DOHH2 (cell line): ENCODE data around the gene KIF13A.
"Not testable (repeated sequence)": the region's sequence is repeated elsewhere in the genome, so short reads cannot be mapped to it uniquely, and the experiment has no call there.

Source experiments
- H3F3A ChIP-seq: fragments of 200-600 bp; sonication (generic), shearing (Covaris generic); 2 replicates; pipeline ENCODE4 v1.6.0; 2016; ENCODE audit warnings: antibody characterized with exemption, mild to moderate bottlenecking; ENCODE audit not compliant: control insufficient read depth, insufficient read depth
- H3K27ac ChIP-seq: fragments of 200-600 bp; sonication (generic); 2 replicates; pipeline ENCODE4 v1.5.1; 2014; ENCODE audit warnings: low read depth, mild to moderate bottlenecking, low read length, moderate library complexity
- H3K27me3 ChIP-seq: fragments of 200-600 bp; sonication (generic); 2 replicates; pipeline ENCODE4 v1.6.1; 2014; ENCODE audit warnings: mild to moderate bottlenecking, low read length, mixed read lengths; ENCODE audit not compliant: control insufficient read depth
- H3K36me3 ChIP-seq: fragments of 200-600 bp; sonication (generic); 2 replicates; pipeline ENCODE4 v1.6.1; 2014; ENCODE audit warnings: mild to moderate bottlenecking, low read length, moderate library complexity, mixed read lengths; ENCODE audit not compliant: control insufficient read depth
- H3K4me1 ChIP-seq: fragments of 200-600 bp; sonication (generic); 2 replicates; pipeline ENCODE4 v1.6.1; 2014; ENCODE audit warnings: mild to moderate bottlenecking, low read length, mixed read lengths; ENCODE audit not compliant: control insufficient read depth
- H3K4me2 ChIP-seq: fragments of 200-600 bp; sonication (generic); 2 replicates; pipeline ENCODE4 v1.6.0; 2014; ENCODE audit warnings: mild to moderate bottlenecking, low read length, moderate library complexity
- H3K4me3 ChIP-seq: fragments of 200-600 bp; sonication (generic); 2 replicates; pipeline ENCODE4 v1.5.1; 2014; ENCODE audit warnings: mild to moderate bottlenecking, low read length, mixed read lengths
- H3K79me2 ChIP-seq: fragments of 200-600 bp; sonication (generic); 2 replicates; pipeline ENCODE4 v1.6.1; 2014; ENCODE audit warnings: mild to moderate bottlenecking, low read length, mixed read lengths; ENCODE audit not compliant: control insufficient read depth
- H3K9me2 ChIP-seq: fragments of 200-600 bp; sonication (generic); replicated peaks from 2 replicates; pipeline ENCODE4 v1.6.1; 2014; ENCODE audit warnings: mild to moderate bottlenecking, low read length, mixed read lengths; ENCODE audit not compliant: control insufficient read depth
- H3K9me3 ChIP-seq: fragments of 200-600 bp; sonication (generic); 2 replicates; pipeline ENCODE4 v1.6.1; 2014; ENCODE audit warnings: antibody characterized with exemption, low read length, mixed read lengths; ENCODE audit not compliant: control insufficient read depth, insufficient read depth
- H4K20me1 ChIP-seq: fragments of 200-600 bp; sonication (generic); 2 replicates; pipeline ENCODE4 v1.6.0; 2014; ENCODE audit warnings: low read depth, mild to moderate bottlenecking, antibody characterized with exemption, low read length, moderate library complexity; ENCODE audit not compliant: control insufficient read depth, insufficient read depth
- CTCF ChIP-seq: fragments of 200-600 bp; sonication (generic); IDR thresholded peaks from one replicate; pipeline ENCODE4 v1.5.1; 2014; ENCODE audit warnings: antibody characterized with exemption, mild to moderate bottlenecking, low read depth, low read length; ENCODE audit not compliant: poor library complexity, severe bottlenecking
- EZH2phosphoT487 ChIP-seq: fragments of 200-600 bp; sonication (generic); IDR thresholded peaks from 2 replicates; pipeline ENCODE4 v1.6.1; 2017; ENCODE audit warnings: borderline replicate concordance, mild to moderate bottlenecking, antibody characterized with exemption, low read length, moderate library complexity, mixed read lengths

Gene KIF13A

GRCh38 chr6:18022398-18023231, 35.2 kb upstream of the KIF13A start:
- H3K4me3 ChIP-seq, result no peak overlapping the region
- H3K9me2 ChIP-seq, result no peaks in the 10 kb centered on the region
- H3K36me3 ChIP-seq, result no peaks in the 10 kb centered on the region
- H3K4me2 ChIP-seq, result no peak overlapping the region
- H3F3A ChIP-seq, result no peaks in the 10 kb centered on the region
- no peak for TF ChIP-seq CTCF
- TF ChIP-seq EZH2phosphoT487, result no peak
- no peaks in the 10 kb centered on the region; the same call in 1 of the 2 replicates for H3K9me3 ChIP-seq
- H3K4me1 ChIP-seq, result no peaks in the 10 kb centered on the region
- no peaks in the 10 kb centered on the region for H3K27me3 ChIP-seq
- no peaks in the 10 kb centered on the region for H4K20me1 ChIP-seq
- H3K27ac ChIP-seq, result no peak overlapping the region
- no peaks in the 10 kb centered on the region for H3K79me2 ChIP-seq

GRCh38 chr6:18021166-18021850, 33.9 kb upstream of the KIF13A start:
- Histone ChIP-seq H3K27ac (no peak overlapping the region), H3F3A (no peaks in the 10 kb centered on the region), H3K27me3 (no peaks in the 10 kb centered on the region), H3K4me2 (no peak overlapping the region), H3K9me2 (no peaks in the 10 kb centered on the region), H3K4me1 (no peaks in the 10 kb centered on the region), H3K9me3 (no peaks in the 10 kb centered on the region; the same call in 1 of the 2 replicates), H3K4me3 (no peak overlapping the region), H3K79me2 (no peaks in the 10 kb centered on the region), H3K36me3 (no peaks in the 10 kb centered on the region), H4K20me1 (no peaks in the 10 kb centered on the region)
- no peak for TF ChIP-seq CTCF
- no peak for TF ChIP-seq EZH2phosphoT487

GRCh38 chr6:18020545-18020944, 33.1 kb upstream of the KIF13A start:
- H3K9me3 ChIP-seq, H3K4me2 ChIP-seq, H3K4me1 ChIP-seq, H3K9me2 ChIP-seq, H4K20me1 ChIP-seq, H3K79me2 ChIP-seq, H3K36me3 ChIP-seq, H3F3A ChIP-seq, H3K4me3 ChIP-seq, H3K27me3 ChIP-seq, H3K27ac ChIP-seq: not testable (repeated sequence)
